ENCODE results near the gene CHST9.

CHST9 gene

DNA sequence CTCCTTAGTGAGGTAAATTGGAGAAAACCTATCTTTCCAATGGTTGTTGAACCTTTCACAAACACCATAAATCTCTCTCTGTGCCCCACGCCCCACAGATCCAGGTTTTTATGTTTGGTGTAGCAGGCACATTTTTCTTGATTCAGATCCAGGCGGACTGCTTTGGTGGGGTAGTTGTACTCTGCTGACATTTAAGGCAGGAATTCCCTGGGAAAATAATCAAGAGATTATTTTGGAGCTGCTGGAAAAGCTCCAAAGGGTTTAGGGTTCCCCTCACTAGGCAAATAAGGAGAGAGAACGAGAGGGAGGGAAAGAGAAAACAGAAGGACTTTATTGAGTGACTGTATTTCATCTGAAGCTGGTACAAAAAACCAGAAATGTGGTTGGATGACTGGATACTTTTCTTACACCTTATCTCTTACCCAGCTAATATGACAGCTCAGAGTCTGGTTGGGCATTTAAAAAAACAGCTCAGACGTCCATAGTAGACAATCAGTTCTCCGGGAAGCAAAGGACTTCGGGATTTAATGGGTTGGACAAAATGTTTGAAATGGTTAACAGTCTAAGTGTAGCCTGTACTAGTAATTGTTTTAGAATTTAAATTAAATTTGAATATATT is 316.0 kb downstream of the CHST9 start:
- no peak for DNase-seq (ENCODE audit: low read depth in 2 of 2, low spot score in 1 of 2)

- no peak for DNase-seq (ENCODE audit: low read depth in 2 of 2, low spot score in 1 of 2)
Measured at GRCh38 chr18:26867471-26867870, 317.6 kb downstream of the CHST9 start.

GRCh38 chr18:26865557-26865956 is 319.6 kb downstream of the CHST9 start, which contains the start of gene AQP4:
TSS of gene AQP4 (minus strand) at chr18:26865707. CDS start at chr18:26865689, 18 bp downstream.
- DNase-seq (ENCODE audit: low read depth in 2 of 2, low spot score in 1 of 2) = no peak

DNA sequence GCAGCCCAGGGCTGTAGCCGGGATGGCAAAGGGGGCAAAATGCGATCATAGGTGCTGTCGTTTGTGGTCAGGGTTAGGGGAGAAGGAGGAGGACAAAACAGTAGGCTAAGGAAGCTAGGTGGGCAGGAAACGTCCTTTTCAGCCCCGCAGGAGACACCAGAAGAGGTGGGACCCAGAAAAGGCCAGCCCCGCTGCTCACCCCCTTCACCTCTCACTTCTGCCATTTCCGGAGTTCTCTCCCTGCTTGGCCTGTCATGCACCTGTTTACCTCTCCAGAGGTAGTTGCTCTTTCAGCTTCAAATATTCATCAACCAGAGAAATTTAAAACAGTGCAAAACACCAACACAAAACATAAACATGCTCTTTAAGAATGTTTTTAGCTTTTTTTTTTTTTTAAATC is 320.4 kb downstream of the CHST9 start:
- no peak for DNase-seq (ENCODE audit: low read depth in 2 of 2, low spot score in 1 of 2)

DNA sequence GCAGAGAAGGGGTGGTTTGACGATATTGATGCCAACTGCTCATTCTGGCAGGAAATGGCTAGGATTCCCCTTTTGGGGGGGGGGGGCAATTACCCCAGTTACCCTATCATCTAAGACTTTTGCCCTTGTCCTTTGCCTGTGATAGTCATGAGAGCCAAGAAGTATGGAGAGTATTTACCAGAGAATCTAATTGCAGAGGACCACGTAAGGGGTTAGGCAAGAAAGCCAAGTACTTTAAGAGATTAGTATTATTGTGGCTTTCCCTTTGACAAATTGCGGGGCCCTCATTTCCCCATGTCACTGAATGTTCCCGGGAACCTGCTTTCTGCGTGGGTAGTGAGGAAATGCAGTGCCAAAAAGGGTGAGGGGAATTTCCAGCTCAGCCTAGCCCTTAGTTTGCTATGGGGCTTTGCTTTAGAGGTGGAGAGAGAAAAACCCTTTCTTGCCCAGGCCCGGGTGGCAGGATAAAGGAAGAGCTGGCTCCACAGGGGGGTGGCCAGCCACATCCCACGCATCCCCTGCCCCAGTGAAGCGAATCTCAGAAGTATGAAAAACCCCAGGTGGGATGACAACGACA is 321.1 kb downstream of the CHST9 start:
- DNase-seq (ENCODE audit: low read depth in 2 of 2, low spot score in 1 of 2) = no peak

DNA sequence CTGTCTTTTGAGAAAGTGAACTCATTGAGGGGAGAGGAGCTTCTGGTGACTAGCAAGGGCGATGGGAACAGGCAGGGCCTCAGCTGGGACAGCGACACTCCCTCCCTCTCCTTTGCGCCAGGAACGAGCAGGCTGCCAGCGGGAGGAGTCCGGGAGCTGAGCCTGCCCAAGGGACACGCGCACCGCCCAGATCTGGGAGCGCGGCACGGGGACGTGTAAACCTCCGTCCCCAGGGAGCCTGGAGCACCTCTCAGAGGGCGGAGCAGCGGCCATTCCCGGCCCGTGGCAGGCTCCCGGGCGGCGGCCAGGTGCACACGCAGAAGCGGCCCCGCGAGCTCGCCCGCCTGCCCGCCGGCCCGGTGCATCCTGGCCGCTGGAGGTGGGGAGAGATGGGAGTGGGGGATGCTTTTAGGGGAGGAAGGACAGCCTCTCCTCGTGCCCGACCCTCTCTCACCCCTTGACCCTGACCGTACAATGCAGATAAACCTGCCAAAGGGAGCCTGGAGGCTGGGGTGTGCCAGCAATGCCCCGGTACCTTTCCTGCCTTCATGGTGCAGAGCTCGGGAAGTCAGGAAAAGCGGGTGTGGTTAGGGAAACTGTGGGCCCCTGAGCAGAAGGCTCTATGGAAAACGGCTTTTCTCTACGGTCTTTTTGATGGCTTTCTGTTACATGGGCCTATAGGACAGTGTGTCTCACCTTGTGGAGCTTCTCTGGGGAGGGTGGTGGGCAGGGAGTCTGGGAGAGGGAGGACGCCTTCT is 321.8 kb downstream of the CHST9 start:
- DNase-seq (ENCODE audit: low read depth in 2 of 2, low spot score in 1 of 2) = no peak

DNA sequence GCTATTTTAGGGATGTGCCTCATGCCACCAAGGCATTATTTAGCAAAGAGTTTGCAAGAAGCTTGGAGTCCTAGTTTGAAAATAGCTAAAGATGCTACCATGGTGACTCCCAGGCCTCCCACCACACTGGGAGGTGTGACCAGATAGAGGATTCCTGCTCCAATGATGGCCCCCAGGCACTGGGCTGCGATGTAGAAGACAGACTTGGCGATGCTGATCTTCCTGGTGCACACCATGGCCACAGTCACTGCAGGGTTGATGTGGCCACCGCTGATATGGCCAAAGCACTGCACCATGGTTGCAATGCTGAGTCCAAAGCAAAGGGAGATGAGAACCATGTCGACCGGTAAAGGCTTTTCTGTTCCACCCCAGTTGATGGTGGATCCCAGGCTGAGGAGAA is 323.0 kb downstream of the CHST9 start:
- DNase-seq (ENCODE audit: low read depth in 2 of 2, low spot score in 1 of 2) = no peak
